ENCODE data around the gene RNF157.

RNF157 gene

GRCh38 chr17:76163919-76164318, 76.4 kb downstream of the RNF157 start:
- no peak for DNase-seq (ENCODE audit: extremely low read depth in 1 of 2, low read depth in 1 of 2)

DNA sequence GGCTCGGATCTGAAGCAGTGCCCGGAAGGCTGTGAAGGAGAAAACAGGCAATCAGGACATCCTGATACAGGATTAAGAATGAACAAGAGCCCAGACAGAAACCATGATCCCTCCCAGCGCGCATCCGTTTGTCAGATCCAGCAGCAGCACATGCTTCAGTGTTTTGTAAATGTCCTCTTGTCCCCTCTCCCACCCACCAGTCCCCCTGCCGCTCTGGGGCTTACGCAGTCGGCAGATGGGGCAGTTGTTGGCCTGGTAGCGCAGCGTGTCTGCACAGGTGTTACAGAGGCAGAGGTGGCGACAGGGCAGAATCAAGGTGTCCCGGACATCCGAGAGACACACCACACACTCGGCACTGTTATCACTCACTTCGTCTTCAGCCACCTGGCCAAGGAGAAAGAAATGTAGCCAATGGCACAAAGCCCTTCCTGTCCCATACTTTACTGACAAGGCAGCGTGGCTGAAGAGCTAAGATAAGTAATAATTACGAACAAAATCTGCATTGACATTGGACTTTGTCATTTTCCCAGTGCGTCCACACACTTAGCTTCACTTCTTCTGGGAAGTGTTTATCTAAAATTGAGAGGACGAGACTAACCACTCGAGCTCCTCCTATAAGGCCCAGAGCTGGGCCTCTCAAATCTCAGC, 78.5 kb downstream of the RNF157 start:
- DNase-seq (ENCODE audit: extremely low read depth in 1 of 2, low read depth in 1 of 2) = no peak

DNA sequence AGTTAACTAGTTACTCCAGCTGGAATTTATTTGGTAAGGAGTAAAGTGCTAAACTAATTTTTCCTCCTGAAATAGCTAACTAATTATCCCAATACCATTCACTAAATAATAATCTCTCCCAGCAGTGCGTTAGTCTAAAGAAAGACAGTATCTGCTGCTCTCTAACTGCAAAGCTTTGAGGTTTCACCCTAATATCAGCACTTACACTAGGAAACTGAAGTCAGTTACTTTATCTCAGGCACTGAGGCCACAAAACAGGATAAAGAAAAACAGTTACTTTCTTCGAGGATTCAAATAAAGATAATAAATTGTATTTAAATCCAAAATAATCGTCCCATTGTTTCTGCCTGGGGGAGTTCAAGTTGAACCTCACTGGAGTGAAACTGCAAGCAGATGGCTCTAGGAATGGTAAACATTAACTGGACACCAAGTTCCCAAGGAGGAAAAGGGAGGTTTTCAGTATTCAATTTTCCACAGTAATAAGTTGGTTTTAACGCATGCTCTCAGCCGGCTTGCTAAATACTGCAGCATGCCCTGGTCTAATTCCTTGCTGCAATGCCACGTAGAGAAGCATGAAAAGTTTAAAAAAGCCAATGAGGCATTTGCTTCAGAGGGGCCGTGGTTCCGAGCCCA, 79.3 kb downstream of the RNF157 start:
- no peak for DNase-seq (ENCODE audit: extremely low read depth in 1 of 2, low read depth in 1 of 2)

DNA sequence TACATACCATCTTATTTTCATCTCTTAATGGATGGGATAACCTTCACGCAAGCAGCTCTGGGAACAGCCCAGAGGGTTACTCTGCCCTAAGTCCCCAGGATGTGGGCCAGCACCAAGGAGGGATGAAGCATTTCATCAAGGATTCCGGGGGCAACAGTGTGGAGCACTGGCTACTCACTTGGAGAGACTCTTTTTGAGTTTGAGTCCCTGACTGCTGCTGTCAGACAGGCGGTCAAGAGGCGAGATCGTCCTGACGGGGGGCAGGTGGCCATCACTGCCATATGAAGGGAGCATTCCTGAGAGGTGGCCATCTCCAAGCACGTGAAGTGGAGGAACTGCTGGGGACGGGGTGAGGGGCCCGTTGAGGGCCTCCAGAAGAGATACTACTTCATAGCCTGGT, 81.1 kb downstream of the RNF157 start:
- no peak for DNase-seq (ENCODE audit: extremely low read depth in 1 of 2, low read depth in 1 of 2)

- no peak for DNase-seq (ENCODE audit: extremely low read depth in 1 of 2, low read depth in 1 of 2)
Measured at GRCh38 chr17:76157759-76158158, 82.5 kb downstream of the RNF157 start.

DNA sequence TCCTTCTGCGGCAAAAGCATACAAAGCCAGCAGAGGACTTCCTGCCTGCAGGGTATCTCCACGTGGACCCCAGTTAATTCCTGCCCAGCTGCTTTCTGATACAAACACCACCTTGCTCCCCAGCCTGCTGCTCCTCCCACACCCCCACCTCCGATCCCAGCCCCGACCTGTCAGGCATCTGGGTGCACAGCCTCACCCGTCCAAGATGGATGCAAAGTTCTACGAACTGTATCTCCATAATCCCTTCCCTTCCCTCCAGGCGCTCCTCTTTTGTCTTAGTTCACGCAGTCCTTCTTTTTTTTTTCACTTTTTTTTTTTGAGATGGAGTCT, 83.7 kb downstream of the RNF157 start:
- DNase-seq (ENCODE audit: extremely low read depth in 1 of 2, low read depth in 1 of 2) = no peak

DNA sequence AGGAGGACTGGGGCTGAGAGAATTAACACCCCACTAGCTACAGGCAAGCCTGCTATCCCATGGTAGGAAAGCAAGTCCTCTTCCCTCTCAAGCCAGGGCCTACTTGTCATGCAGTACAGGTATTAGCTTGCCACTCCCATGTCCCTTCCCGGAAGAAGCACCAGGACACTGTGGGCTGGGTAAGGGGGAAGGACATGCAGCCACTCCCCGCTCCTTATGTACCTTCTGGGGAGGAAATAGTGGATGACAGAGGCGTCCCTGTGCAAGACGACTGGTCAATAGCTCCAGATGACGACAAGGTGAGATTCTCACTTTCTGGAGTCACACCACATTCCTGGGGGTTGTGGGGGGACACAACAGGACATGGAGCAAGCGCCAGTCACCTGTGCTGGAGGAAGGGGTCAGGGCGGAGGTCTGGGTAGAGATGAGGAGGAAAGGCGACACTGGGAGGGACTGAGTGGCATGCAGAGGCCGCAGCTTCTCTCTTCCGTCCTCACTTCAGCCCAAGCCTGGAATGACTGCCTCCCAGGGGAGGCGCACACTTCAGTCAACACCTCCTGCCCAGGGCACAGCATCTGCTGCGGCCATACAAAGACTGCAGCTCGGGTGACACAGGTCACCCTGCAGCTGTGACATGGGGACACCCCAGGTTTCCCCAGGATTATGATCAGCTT, 84.2 kb downstream of the RNF157 start:
- no peak for DNase-seq (ENCODE audit: extremely low read depth in 1 of 2, low read depth in 1 of 2)

GRCh38 chr17:76154936-76155845, 85.1 kb downstream of the RNF157 start:
- no peak for DNase-seq (ENCODE audit: extremely low read depth in 1 of 2, low read depth in 1 of 2)

GRCh38 chr17:76154292-76154691, 86.0 kb downstream of the RNF157 start:
- no peak for DNase-seq (ENCODE audit: extremely low read depth in 1 of 2, low read depth in 1 of 2)

- DNase-seq (ENCODE audit: extremely low read depth in 1 of 2, low read depth in 1 of 2) = no peak
Measured at GRCh38 chr17:76153640-76154039, 86.7 kb downstream of the RNF157 start.

DNA sequence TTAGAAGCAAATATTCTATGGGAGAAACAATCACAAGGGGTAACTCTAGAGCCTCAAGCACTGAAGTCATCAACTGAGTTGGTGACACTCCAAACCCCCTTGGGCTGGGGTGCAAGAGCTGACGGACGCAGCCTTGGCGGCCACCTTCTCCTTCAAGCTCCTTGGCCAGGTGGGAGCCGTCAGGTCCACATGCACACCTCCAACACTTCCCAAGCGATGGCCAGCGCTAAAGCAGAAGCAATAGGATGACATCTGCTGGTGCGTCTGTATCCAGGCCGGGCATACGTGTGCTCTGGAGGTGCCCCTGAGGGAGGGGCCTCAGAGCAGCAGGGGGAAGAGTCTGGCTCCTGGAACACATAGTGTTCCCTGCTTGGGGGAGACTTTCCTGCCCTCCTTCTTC, 87.1 kb downstream of the RNF157 start:
- no peak for DNase-seq (ENCODE audit: extremely low read depth in 1 of 2, low read depth in 1 of 2)

- DNase-seq (ENCODE audit: extremely low read depth in 1 of 2, low read depth in 1 of 2) = no peak
Measured at GRCh38 chr17:76152591-76152990, 87.7 kb downstream of the RNF157 start.

GRCh38 chr17:76151896-76152454, 88.3 kb downstream of the RNF157 start:
- no peak for DNase-seq (ENCODE audit: extremely low read depth in 1 of 2, low read depth in 1 of 2)

- DNase-seq (ENCODE audit: extremely low read depth in 1 of 2, low read depth in 1 of 2) = no peak
Measured at GRCh38 chr17:76150712-76151622, 89.3 kb downstream of the RNF157 start.

- DNase-seq (ENCODE audit: extremely low read depth in 1 of 2, low read depth in 1 of 2) = no peak
Measured at GRCh38 chr17:76149214-76149613, 91.1 kb downstream of the RNF157 start.

GRCh38 chr17:76148015-76148326, 92.3 kb downstream of the RNF157 start:
- DNase-seq (ENCODE audit: extremely low read depth in 1 of 2, low read depth in 1 of 2) = no peak

DNA sequence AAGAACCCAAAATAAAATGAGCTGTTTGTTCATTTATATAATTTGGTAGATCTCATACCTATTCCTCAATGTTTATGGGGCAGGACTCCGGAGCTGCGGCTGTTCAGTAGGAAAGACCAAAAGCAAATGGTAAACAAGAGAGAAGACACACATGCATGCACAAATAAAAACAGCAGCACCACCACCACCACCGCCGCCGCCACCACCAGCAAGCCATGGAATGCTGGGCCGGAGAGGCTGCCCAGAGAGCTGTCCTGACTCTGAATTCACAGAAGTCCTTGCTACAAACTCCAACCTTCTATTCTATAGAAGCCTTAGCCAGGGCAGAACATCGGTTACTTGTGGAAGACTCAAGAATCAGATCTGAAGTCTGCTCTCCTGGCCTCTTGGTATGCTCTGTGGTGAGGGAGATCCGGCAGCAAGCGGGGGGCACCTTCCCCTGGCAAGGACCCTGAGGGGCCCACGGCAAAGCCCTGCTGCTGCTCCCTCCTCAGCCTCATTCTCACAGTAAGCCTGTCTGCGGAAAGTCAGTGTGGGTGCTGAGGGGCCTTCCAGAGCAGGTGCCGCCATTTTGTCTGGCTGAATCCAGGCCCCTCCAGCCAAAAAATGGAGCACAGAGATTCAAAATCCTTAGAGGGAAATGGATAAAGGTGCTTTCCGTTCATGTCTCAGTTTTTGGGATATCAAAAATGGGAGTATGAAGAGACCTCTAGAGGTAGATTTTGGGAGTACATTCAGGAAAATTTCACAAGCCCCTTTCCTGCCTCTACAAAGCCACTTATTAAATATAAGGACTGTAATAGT, 92.9 kb downstream of the RNF157 start:
- DNase-seq (ENCODE audit: extremely low read depth in 1 of 2, low read depth in 1 of 2) = no peak

GRCh38 chr17:76146053-76146851, 94.0 kb downstream of the RNF157 start:
- DNase-seq (ENCODE audit: extremely low read depth in 1 of 2, low read depth in 1 of 2) = no peak

Measured in activated CD8-positive, alpha-beta memory T cell treated with anti-CD3 and anti-CD28 coated beads for 1 hour (primary cell).